ENCODE measurements around the gene CARMIL3.

DNA sequence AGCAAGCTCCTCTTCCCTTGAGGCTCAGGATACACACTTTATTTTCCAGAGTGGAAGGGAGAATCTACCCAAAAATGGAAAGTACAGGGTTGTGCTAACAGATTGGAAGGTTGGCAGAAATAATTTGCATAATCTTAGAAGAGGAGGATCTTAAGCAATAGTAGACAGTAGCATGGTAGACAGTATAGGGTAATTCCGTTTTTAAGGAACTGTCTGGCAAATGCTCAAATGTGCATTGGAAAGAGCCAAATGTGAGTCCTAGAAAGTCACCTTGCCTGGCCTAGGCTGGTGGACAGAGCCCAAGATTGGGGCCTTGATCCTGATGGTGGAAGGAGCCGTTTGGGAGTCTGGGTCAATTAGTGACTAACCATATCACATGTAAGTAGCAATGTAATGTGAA lies 13.1 kb upstream of the CARMIL3 start:
- TF ChIP-seq EZH2 (IDR thresholded peaks at IDR 0.05; ENCODE audit: low read depth, unreplicated experiment) = no peak
- no peak for TF ChIP-seq POLR2AphosphoS5 (IDR thresholded peaks at IDR 0.05; ENCODE audit: low read depth)
- TF ChIP-seq, protein P1, sequence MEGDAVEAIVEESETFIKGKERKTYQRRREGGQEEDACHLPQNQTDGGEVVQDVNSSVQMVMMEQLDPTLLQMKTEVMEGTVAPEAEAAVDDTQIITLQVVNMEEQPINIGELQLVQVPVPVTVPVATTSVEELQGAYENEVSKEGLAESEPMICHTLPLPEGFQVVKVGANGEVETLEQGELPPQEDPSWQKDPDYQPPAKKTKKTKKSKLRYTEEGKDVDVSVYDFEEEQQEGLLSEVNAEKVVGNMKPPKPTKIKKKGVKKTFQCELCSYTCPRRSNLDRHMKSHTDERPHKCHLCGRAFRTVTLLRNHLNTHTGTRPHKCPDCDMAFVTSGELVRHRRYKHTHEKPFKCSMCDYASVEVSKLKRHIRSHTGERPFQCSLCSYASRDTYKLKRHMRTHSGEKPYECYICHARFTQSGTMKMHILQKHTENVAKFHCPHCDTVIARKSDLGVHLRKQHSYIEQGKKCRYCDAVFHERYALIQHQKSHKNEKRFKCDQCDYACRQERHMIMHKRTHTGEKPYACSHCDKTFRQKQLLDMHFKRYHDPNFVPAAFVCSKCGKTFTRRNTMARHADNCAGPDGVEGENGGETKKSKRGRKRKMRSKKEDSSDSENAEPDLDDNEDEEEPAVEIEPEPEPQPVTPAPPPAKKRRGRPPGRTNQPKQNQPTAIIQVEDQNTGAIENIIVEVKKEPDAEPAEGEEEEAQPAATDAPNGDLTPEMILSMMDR (conservative IDR thresholded peaks at IDR 0.05; ENCODE audit: low read depth in 2 of 2) = no peak
- no peak for TF ChIP-seq CREB1 (CRISPR knock-in tag; IDR thresholded peaks at IDR 0.05; ENCODE audit: low read depth)
- no peak for TF ChIP-seq ZNF114 (CRISPR knock-in tag; IDR thresholded peaks at IDR 0.05)
- no peak for TF ChIP-seq STAT1 (IDR thresholded peaks at IDR 0.05; ENCODE audit: unreplicated experiment)
- TF ChIP-seq, protein P2, sequence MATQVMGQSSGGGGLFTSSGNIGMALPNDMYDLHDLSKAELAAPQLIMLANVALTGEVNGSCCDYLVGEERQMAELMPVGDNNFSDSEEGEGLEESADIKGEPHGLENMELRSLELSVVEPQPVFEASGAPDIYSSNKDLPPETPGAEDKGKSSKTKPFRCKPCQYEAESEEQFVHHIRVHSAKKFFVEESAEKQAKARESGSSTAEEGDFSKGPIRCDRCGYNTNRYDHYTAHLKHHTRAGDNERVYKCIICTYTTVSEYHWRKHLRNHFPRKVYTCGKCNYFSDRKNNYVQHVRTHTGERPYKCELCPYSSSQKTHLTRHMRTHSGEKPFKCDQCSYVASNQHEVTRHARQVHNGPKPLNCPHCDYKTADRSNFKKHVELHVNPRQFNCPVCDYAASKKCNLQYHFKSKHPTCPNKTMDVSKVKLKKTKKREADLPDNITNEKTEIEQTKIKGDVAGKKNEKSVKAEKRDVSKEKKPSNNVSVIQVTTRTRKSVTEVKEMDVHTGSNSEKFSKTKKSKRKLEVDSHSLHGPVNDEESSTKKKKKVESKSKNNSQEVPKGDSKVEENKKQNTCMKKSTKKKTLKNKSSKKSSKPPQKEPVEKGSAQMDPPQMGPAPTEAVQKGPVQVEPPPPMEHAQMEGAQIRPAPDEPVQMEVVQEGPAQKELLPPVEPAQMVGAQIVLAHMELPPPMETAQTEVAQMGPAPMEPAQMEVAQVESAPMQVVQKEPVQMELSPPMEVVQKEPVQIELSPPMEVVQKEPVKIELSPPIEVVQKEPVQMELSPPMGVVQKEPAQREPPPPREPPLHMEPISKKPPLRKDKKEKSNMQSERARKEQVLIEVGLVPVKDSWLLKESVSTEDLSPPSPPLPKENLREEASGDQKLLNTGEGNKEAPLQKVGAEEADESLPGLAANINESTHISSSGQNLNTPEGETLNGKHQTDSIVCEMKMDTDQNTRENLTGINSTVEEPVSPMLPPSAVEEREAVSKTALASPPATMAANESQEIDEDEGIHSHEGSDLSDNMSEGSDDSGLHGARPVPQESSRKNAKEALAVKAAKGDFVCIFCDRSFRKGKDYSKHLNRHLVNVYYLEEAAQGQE (IDR thresholded peaks at IDR 0.05; ENCODE audit: unreplicated experiment) = no peak
- TF ChIP-seq JUNB (IDR thresholded peaks at IDR 0.05; ENCODE audit: unreplicated experiment) = no peak
- no peak for TF ChIP-seq EZH2phosphoT487 (IDR thresholded peaks at IDR 0.05; ENCODE audit: unreplicated experiment)
- TF ChIP-seq, protein P3, sequence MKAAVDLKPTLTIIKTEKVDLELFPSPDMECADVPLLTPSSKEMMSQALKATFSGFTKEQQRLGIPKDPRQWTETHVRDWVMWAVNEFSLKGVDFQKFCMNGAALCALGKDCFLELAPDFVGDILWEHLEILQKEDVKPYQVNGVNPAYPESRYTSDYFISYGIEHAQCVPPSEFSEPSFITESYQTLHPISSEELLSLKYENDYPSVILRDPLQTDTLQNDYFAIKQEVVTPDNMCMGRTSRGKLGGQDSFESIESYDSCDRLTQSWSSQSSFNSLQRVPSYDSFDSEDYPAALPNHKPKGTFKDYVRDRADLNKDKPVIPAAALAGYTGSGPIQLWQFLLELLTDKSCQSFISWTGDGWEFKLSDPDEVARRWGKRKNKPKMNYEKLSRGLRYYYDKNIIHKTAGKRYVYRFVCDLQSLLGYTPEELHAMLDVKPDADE (IDR thresholded peaks at IDR 0.05) = no peak
- TF ChIP-seq NANOG (IDR thresholded peaks at IDR 0.05; ENCODE audit: borderline replicate concordance) = no peak
- no peak for TF ChIP-seq ZNF331 (CRISPR knock-in tag; IDR thresholded peaks at IDR 0.05; ENCODE audit: low read depth)
